Mesothelial cell of epicardium (in vitro differentiated cells): ENCODE data around the gene TMEM218. TPM values are rescaled to one million over a fixed set of nuclear protein-coding genes. Genes with fewer than 3 reads are reported as not detected.
"Not testable (repeated sequence)": the region's sequence is repeated elsewhere in the genome, so short reads cannot be mapped to it uniquely, and the experiment has no call there.

Experiments used
- DNase-seq, 2 experiments: peaks; one replicate each; pipeline ENCODE4 v3.0.0; 2021; ENCODE audit warnings: low spot score in 2 of 2; ENCODE audit not compliant: unreplicated experiment in 2 of 2
- H3K27ac Mint-ChIP-seq: 2 replicates; pipeline ENCODE4 v1.8.0; 2021; ENCODE audit warnings: mixed read lengths
- H3K27me3 Mint-ChIP-seq: 2 replicates; pipeline ENCODE4 v1.8.0; 2021; ENCODE audit warnings: low read depth, mixed read lengths
- H3K36me3 Mint-ChIP-seq: 2 replicates; pipeline ENCODE4 v1.8.0; 2021; ENCODE audit warnings: mixed read lengths
- H3K4me1 Mint-ChIP-seq: 2 replicates; pipeline ENCODE4 v1.8.0; 2021; ENCODE audit warnings: mixed read lengths
- H3K4me3 Mint-ChIP-seq: 2 replicates; pipeline ENCODE4 v1.8.0; 2021; ENCODE audit warnings: mild to moderate bottlenecking, moderate library complexity, mixed read lengths
- H3K9me3 Mint-ChIP-seq: 2 replicates; pipeline ENCODE4 v1.8.0; 2021; ENCODE audit warnings: mixed read lengths
- total RNA-seq: library from RNA; stranded (reverse); gene quantifications from 3 replicates; pipeline ENCODE4 v1.2.1, GENCODE V29; 2021
- TF ChIP-seq, protein P1 (sequence below): fragments of 200-600 bp; sonication (generic); IDR thresholded peaks from one replicate; pipeline ENCODE4 v1.5.0; 2021; ENCODE audit warnings: antibody characterized with exemption; ENCODE audit not compliant: unreplicated experiment

TMEM218 gene
- total RNA-seq, 1 donor from 2014 or later: 23.7 TPM

DNA sequence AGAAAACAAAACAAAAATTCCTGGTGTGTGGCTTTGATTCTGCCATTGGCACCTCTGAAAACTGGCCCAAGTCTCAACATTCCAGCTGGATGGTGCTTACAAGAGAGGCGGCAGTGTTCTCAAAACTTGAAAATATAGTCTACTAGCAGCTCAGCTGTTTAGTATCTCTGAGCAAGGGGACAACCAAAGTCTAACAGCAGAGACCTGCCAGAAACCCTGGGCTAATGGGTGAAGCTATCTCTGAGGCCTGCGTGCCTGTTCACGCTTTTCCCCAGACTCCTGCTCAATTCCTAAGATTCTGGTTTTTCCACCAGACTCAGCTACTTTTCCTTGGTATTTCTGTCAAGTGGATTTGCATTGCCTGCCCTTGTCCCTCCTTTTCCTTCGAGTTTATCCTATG is 17.9 kb downstream of the TMEM218 start:
- peaks cover 11% of the 10 kb centered on the region for H3K4me1 Mint-ChIP-seq

DNA sequence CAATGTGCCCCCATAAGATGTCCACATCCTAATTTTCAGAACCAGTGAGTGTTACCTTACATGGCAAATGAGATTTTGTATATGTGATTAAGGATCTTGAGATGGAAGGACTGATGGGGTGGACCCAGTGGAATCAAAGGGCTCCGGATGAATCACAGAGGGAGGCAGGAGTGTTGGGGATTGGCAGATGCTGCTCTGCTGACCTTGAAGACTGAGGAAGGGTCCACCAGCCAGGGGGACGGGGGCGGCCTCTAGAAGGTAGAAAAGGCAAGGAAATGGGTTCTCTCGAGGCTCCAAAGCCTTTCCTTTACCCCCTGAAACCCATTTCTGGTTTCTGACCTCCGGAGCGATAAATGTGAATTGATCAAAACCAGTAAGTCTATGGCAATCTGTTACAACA is 18.8 kb downstream of the TMEM218 start:
- DNase-seq: no peak
- no peak overlapping the region for H3K27ac Mint-ChIP-seq

More for the DNA sequence above, 17.9 kb downstream of the TMEM218 start:
- DNase-seq: no peak
- H3K4me3 Mint-ChIP-seq: no peak overlapping the region
- TF ChIP-seq, protein P1, sequence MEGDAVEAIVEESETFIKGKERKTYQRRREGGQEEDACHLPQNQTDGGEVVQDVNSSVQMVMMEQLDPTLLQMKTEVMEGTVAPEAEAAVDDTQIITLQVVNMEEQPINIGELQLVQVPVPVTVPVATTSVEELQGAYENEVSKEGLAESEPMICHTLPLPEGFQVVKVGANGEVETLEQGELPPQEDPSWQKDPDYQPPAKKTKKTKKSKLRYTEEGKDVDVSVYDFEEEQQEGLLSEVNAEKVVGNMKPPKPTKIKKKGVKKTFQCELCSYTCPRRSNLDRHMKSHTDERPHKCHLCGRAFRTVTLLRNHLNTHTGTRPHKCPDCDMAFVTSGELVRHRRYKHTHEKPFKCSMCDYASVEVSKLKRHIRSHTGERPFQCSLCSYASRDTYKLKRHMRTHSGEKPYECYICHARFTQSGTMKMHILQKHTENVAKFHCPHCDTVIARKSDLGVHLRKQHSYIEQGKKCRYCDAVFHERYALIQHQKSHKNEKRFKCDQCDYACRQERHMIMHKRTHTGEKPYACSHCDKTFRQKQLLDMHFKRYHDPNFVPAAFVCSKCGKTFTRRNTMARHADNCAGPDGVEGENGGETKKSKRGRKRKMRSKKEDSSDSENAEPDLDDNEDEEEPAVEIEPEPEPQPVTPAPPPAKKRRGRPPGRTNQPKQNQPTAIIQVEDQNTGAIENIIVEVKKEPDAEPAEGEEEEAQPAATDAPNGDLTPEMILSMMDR: no peak
- H3K27me3 Mint-ChIP-seq: no peaks in the 10 kb centered on the region
- H3K27ac Mint-ChIP-seq: no peak overlapping the region
- H3K9me3 Mint-ChIP-seq: no peaks in the 10 kb centered on the region
- peaks cover 9% of the 10 kb centered on the region for H3K36me3 Mint-ChIP-seq

DNA sequence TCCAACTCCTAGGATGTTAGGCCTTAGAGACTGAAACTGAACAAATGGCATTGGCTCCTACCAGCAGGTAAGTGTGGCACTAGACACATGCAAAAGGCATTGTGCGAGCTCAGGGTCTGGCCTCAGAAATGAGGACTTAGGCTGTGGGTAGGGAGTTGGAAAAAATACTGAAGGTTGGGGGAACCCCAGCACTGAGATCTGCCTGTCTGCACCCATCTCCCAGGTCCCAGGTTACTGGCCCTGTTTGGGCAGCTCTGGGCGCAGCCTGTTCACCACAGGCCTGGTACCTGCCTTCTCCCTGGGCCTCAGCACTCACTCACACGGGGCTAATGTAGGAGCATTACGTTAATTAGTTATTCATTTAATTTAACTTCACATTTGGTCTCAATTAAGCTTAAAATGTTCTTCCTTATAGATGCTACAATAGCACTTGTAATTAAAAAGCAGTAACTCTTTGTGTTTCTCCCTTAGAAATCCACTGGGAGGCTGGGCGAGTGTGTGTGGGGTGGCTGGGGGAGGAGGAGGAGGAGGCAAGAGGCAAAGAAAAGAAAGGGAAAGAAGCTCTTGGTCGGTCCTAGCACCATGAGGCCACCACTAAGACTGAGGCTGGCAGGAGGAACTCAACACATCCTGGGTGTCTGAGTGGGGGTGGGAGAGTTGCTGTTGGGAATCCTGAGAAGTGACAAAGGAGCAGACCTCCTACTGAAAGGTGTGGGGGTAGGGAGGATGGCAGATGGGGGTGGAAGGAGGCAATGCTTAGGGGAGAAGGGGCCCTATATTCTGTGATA is 19.4 kb downstream of the TMEM218 start:
- H3K9me3 Mint-ChIP-seq: no peaks in the 10 kb centered on the region
- DNase-seq: no peak
- no peaks in the 10 kb centered on the region for H3K27me3 Mint-ChIP-seq
- TF ChIP-seq, protein P1: no peak
- H3K27ac Mint-ChIP-seq: peak overlapping the region; percentile 97
- peaks cover 11% of the 10 kb centered on the region for H3K4me1 Mint-ChIP-seq
- no peak overlapping the region for H3K4me3 Mint-ChIP-seq
- H3K36me3 Mint-ChIP-seq: peaks cover 3% of the 10 kb centered on the region

More for the DNA sequence above, 18.8 kb downstream of the TMEM218 start:
- Mint-ChIP-seq H3K36me3 (peaks cover 3% of the 10 kb centered on the region), H3K4me3 (no peak overlapping the region), H3K9me3 (no peaks in the 10 kb centered on the region), H3K27me3 (no peaks in the 10 kb centered on the region), H3K4me1 (peaks cover 11% of the 10 kb centered on the region)
- TF ChIP-seq, protein P1: no peak

DNA sequence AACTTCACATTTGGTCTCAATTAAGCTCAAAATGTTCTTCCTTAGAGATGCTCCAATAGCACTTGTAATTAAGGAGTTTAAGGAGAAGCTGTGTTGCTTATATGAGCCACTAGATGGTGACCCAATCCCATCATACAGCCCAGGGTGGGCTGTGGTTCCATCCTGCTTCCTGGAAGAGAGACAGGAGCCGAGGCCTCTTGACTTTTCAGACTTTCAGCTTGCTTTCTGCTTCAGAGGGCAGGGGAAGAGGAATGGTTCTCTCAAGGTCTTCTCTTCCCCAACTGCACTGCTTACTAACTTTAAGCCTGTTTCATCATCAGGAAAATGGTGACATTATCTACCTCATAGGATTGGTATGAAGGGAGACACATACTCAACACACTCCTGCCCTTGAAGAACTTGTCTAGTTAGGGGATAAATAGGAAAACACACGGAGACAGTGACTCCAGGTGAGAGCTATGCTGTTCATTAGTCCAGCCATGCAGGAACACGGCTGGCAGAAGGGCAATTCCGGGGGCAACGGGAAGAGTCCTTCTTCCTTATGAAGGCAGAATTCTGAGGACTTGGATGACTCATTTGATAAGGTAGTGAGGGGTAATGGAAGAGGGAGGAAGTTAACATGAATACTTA is 20.1 kb downstream of the TMEM218 start:
- no peaks in the 10 kb centered on the region for H3K36me3 Mint-ChIP-seq
- TF ChIP-seq, protein P1: peak; percentile 76
- peak in 1 of 2 experiments; percentile 61 for DNase-seq
- no peaks in the 10 kb centered on the region for H3K27me3 Mint-ChIP-seq
- no peaks in the 10 kb centered on the region for H3K9me3 Mint-ChIP-seq
- H3K27ac Mint-ChIP-seq: peak overlapping the region; percentile 97
- no peak overlapping the region for H3K4me3 Mint-ChIP-seq
- H3K4me1 Mint-ChIP-seq: peaks cover 11% of the 10 kb centered on the region

DNA sequence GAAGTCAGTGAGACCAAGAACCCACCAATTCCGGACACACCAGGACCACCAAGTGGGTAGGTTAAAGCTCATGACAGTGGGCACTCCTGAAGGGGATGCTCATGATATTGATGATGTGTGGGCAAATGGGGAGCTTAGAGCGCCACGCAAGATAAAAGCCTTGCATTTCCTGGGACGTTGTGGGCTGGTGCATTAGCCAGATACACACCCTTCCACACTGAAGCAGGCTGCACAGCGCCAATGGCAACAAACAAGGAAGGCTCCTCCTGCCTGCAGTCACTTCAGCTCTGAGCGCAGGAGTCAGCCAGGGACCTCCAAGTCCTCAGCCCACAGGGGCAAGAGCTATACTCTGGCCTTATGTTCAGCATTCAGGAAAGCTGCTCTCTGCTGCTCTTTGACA is 20.6 kb downstream of the TMEM218 start:
- no peak for DNase-seq

DNA sequence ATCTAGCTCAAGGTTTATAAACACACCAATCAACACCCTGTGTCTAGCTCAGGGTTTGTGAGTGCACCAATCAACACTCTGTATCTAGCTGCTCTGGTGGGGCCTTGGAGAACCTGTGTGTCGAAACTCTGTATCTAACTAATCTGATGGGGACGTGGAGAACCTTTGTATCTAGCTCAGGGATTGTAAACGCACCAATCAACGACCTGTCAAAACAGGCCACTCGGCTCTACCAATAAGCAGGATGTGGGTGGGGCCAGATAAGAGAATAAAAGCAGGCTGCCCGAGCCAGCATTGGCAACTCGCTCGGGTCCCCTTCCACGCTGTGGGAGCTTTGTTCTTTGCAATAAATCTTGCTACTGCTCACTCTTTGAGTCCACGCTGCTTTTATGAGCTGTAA is 21.3 kb downstream of the TMEM218 start:
- H3K4me1 Mint-ChIP-seq: peaks cover 11% of the 10 kb centered on the region
- not testable (repeated sequence) for DNase-seq, H3K36me3 Mint-ChIP-seq, H3K9me3 Mint-ChIP-seq, H3K4me3 Mint-ChIP-seq, H3K27me3 Mint-ChIP-seq, H3K27ac Mint-ChIP-seq

More for the DNA sequence above, 20.6 kb downstream of the TMEM218 start:
- H3K27ac Mint-ChIP-seq: no peak overlapping the region
- TF ChIP-seq, protein P1: no peak
- H3K27me3 Mint-ChIP-seq: peaks cover 3% of the 10 kb centered on the region
- no peak overlapping the region for H3K4me3 Mint-ChIP-seq
- peaks cover 11% of the 10 kb centered on the region for H3K4me1 Mint-ChIP-seq
- no peaks in the 10 kb centered on the region for H3K9me3 Mint-ChIP-seq
- no peaks in the 10 kb centered on the region for H3K36me3 Mint-ChIP-seq

DNA sequence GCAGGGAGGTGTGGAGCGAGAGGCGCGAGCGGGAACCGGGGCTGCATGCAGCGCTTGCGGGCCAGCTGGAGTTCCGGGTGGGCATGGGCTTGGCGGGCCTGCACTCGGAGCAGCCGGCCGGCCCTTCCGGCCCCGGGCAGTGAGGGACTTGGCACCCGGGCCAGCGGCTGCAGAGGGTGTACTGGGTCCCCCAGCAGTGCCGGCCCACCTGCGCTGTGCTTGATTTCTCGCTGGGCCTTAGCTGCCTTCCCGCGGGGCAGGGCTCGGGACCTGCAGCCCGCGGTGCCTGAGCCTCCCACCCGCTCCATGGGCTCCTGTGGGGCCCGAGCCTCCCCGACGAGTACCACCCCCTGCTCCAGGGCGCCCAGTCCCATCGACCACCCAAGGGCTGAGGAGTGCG is 21.9 kb downstream of the TMEM218 start:
- not testable (repeated sequence) for H3K27me3 Mint-ChIP-seq, DNase-seq, H3K4me3 Mint-ChIP-seq, H3K27ac Mint-ChIP-seq, H3K9me3 Mint-ChIP-seq, H3K36me3 Mint-ChIP-seq
- H3K4me1 Mint-ChIP-seq: peaks cover 11% of the 10 kb centered on the region
